ENCODE results near the gene SAMD4A.

SAMD4A gene

DNA sequence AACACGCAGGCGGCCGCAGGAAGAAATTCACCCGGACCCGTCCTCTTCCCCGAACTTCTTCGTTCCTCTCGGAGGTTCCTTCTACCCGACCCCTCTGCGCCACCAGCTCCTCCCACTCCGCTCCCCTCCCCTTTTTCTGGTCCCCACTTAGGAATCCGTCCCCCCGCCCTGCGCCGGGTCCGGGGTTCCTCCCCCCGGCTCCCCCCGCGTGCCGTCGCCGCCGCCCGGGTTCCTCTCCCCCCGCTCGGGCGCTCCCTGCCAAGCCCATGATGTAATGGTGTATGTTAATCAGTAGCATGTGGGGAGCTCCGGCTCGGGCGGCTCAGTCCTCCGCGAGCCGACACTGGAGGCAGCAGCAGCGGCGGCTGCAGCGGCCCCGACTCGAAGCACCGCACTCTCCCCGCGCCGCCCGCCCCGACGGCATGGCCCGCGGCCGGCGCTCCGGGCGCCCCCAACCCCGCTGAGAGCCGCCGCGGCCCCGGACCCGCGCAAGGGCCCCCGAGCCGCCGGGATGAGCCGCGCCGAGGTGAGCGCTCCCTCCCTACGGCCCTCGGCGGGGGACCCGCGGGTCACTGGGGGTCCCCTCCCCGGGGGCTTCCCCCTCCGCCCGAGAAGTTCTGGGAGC, 1.0 kb upstream of the SAMD4A start:
- DNase-seq, result peak; percentile 96

DNA sequence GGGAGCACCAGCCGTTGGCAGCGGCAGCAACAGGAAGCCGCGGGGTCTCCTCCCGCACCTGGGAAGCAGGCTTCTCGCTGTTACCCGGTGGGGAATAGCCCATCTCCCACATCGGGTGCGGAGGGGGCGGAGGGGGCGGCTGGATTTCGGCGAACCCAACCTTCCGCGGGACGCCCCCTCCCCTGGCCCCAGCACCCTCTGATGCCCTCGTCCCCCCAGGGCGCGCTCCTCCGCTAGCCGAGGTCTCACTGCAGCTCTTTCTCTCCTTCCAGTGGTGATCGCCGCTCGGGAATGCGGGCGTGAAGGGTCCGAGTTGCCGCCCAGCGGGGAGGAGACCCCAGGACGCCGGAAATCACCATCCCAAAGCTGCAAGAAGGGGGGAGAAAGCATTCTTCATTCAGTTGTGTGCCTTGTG, 303 bp downstream of the SAMD4A start:
- DNase-seq, result no peak

GRCh38 chr14:54567639-54568561, 972 bp downstream of the SAMD4A start:
- DNase-seq, result peak; percentile 83

- peak; percentile 54 for DNase-seq
Observed at GRCh38 chr14:54568821-54569595, 2.1 kb downstream of the SAMD4A start.

- no peak for DNase-seq
Observed at GRCh38 chr14:54570047-54570446, 3.1 kb downstream of the SAMD4A start.

- DNase-seq, result no peak
Observed at GRCh38 chr14:54570631-54571415, 3.9 kb downstream of the SAMD4A start.

DNA sequence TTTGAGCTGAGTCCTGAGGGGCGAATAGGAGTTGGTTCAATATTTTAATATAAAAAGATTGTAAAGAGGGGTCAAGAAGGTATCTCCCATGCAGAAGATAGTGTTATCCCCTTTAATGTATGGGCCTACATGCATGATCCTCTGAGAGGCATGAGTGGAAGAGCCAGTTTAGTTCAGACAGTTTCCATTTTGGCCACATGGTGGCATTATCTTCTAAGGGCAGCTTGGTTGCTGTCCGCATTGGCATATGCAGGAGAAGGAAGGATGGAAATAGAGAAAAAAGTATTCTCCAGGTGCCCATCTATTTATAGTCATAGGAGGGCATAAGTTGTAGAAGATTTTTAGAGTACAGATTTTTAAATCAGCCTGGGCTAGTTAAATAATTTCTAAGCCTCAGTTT, 5.4 kb downstream of the SAMD4A start:
- no peak for DNase-seq

DNA sequence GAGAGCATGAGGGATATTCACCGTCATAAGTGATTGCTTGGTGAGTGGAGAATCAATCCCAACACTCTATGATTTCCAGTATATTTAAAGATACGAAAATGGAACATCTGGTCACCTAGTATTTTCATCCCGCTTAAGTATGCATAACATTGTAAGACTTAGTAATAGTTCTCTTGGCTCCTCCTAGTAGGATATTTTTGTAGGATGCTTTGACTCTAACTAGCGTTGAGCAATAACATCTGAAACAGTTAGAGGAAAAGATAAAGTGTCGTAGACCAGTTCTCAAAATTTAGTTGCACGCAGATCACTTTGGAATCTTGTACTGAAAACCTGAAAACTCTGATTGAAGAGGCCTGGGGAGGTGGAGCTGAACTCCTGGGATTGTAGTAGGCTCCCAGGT, 7.6 kb downstream of the SAMD4A start:
- no peak for DNase-seq

- DNase-seq, result no peak
Observed at GRCh38 chr14:54577494-54577893, 10.6 kb downstream of the SAMD4A start.

DNA sequence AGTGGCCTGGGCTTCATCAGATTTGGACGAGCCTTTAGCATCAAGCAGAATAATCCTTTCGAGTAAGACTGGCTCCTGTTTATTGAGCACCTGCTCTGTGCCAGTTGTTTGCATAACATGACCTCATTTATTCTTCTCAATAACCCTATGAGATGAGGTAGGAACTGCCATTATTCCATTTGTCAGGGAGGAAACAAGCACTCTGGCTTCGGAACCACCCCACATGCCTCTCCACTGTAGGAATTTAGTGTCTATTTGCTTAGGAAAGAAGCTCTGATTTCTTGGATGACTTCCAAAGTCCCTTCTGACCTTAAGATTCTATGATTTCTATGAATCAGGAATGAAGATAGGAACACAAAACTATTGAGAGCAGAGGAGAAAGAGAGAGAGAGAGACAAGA, 11.0 kb downstream of the SAMD4A start:
- DNase-seq, result no peak

DNA sequence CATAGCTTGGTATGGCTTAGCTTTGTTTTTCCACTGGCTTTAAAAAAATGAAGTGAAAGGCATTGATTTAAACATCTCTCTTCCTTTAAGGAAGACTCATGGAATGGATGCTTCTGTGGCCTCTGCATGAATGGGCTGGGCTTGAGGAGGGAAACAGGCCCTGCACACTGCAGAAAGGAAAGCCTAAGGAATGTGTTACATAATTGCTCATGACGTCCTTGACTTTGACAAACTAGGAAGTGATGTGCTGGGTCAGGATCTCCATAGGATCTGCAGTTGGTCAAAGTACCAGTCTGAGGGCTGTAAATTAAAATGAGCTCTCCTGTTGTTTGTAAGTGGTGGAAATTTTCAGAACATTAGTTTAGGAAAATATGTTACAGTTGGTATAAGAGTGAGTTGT, 12.7 kb downstream of the SAMD4A start:
- no peak for DNase-seq

DNA sequence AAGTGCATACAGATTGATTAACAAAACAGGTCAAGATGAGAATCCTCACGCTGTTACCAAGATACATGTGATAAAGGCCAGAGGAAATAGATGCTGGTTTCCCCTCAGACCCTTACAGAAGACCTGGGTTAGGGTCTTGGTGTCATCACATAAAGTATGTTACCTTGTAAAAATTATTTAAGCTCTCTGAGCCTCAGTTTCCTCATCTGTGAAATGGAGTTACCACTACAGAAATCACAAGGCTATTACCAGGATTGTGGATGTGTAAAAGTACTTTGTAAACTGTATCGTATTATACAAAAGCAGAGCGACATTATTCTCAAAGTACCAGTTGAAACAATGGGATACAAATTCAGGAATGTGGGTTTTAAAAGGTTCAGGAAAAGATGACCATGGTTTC, 14.0 kb downstream of the SAMD4A start:
- DNase-seq, result no peak

DNA sequence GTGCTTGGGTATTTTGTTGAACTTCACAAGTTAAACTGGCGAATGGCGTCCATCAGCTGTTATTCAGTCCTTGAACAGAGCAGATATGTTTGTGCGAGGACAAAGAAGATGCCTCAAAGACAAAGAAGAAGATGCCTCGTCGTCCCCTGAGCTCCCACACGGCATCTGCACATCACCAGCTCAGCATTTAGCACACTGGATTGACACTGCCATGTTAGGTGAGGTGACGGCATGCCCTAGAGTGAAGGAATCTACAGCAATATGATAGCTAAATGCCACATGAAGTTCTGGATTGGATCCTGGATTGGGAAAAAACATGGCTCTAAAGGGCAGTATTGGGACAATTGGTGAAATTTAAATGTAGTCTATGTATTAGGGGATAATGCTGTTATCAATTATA, 15.4 kb downstream of the SAMD4A start:
- no peak for DNase-seq

DNA sequence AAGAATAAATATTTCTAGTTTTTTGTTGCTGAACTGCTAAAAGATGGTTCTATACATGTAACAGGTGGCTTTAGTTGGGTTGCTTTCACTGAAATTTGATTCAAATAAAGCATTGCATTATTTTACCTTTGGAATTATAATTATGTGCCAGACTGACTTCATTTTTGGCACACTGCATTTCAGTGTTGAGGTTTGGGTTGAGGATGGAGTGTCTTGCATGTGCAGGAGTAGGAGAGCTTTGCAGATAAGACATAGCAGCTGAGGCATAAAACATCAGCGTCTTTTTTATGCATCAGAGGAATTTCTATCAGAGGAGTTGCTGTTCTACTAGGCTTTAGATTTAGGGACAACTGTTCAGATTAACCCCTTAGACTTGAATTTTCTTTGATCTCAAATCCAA, 17.2 kb downstream of the SAMD4A start:
- no peak for DNase-seq

DNA sequence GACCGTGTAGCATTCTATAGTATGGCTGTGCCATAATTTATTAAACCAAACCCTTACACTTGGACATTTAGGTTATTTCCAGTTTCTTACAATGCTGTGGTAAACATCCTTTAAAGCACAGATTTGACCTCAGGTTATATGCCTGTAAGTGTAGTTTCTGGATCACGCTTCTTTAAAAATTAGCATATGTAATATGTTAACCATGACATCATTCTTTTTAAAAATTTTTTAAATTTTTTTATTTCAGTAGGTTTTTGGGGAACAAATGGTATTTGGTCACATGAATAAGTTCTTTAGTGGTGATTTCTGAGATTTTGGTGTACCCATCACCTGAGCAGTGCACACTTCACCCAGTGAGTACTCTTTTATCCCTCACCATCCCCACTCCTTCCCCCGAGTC, 18.3 kb downstream of the SAMD4A start:
- no peak for DNase-seq

GRCh38 chr14:54589076-54589475, 22.1 kb downstream of the SAMD4A start:
- no peak for DNase-seq

GRCh38 chr14:54589843-54590242, 22.9 kb downstream of the SAMD4A start:
- DNase-seq, result no peak

DNA sequence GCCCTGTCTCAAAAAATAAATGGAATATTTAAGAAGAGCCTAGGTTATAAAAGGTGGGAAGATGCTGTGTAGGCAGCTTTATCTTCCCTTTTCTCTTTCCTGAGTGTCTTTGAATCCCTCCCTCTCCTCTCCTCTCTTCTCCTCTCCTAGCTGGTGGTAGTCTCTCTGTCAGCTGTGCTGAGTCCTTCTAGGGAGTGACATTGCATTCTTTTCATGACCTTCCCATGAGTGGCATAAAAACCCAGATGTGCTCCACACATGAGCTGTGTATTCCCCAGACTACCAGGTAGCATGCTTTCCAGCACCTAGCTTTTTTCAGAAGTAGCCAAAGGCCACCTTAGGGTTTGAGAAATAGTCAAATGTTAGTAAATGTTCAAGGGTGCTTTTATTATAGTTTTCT, 23.6 kb downstream of the SAMD4A start:
- no peak for DNase-seq

GRCh38 chr14:54591461-54591860, 24.5 kb downstream of the SAMD4A start:
- DNase-seq, result no peak

DNA sequence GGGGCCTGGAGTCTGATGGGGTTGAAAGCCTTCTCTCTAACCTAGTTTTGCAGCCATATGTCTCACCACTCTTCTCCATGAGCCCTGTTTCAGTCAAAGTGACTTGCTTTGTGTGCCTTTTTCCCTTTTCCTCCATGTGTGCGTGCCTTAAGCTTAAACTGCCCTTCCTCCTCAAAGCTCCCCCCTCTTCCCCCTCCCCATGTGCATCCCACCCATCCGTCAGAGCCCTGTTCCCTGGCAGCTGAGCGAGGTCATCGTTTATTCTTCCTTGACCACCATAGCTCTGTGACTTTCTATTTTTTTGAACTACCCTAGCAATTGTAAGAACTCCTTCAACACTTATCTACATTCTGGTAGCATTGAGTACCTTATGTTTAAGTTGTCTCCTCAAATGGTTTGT, 24.9 kb downstream of the SAMD4A start:
- no peak for DNase-seq

DNA sequence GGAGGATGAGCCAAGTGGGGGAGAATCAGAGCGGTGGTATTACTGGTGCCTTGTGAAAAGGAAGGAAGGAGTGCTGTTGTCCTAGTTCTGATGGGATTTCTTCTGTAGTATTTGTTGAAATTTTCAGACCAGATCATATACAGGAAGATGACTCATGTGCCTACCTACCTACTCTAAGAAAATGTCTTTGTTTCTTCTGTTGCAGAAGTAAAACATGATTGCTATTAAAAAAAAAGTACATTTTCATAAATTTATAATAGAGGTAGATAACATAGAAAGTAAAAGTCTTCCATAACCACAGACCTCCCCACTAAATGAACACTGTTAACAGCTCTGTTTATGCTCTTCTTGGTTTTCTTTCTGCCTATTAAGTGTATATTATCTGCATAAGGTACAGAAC, 26.9 kb downstream of the SAMD4A start:
- DNase-seq, result no peak

GRCh38 chr14:54594537-54594936, 27.6 kb downstream of the SAMD4A start:
- no peak for DNase-seq
